GM06990 (cell line): Measurements from ENCODE around the gene FCHSD2.

Source experiments
- DNase-seq: peaks from one replicate; pipeline ENCODE4 v3.0.0-alpha.2; 2011; ENCODE audit not compliant: insufficient read length; ENCODE audit errors: extremely low read depth
- H3K27me3 ChIP-seq: replicated peaks from 2 replicates; pipeline ENCODE4 v1.6.0; 2011; ENCODE audit warnings: low read length; ENCODE audit not compliant: control insufficient read depth, insufficient read depth
- H3K36me3 ChIP-seq: 2 replicates; pipeline ENCODE4 v1.5.1; 2011; ENCODE audit warnings: low read length; ENCODE audit not compliant: control insufficient read depth, insufficient read depth
- H3K4me3 ChIP-seq: replicated peaks from 2 replicates; pipeline ENCODE4 v1.5.1; 2011; ENCODE audit warnings: low read depth, mild to moderate bottlenecking, control low read depth, low read length
- CTCF ChIP-seq: IDR thresholded peaks from 2 replicates; pipeline ENCODE4 v1.5.1; 2011; ENCODE audit warnings: low read length, control low read depth, mild to moderate bottlenecking, inconsistent platforms; ENCODE audit not compliant: insufficient read depth, poor library complexity, severe bottlenecking

Gene FCHSD2

GRCh38 chr11:72890881-72891280 is 251.2 kb downstream of the FCHSD2 start:
- Histone ChIP-seq H3K36me3 (peaks cover 5% of the 10 kb centered on the region), H3K4me3 (no peak overlapping the region), H3K27me3 (no peaks in the 10 kb centered on the region)
- no peak for DNase-seq
- no peak for TF ChIP-seq CTCF

DNA sequence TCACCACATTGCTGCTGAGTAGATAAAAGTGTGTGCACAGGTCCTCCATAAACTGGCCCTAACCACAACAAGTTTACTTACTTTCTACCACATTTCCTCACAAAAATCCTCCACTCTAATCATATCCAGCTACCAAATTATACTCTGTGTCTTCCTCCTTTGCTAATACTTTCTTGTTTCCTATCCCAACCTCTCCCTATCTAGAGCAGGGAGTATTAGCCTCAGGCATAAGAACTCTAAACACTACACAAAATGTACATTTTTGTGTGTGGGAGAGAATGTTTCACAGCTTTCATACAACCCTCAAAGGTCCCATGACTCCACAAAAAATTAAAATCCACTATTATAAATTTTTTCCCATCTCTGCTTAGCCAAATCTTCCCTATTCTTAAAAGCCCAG is 255.5 kb downstream of the FCHSD2 start:
- no peak for TF ChIP-seq CTCF
- peaks cover 10% of the 10 kb centered on the region for H3K36me3 ChIP-seq
- DNase-seq: no peak
- no peak overlapping the region for H3K4me3 ChIP-seq
- no peaks in the 10 kb centered on the region for H3K27me3 ChIP-seq

DNA sequence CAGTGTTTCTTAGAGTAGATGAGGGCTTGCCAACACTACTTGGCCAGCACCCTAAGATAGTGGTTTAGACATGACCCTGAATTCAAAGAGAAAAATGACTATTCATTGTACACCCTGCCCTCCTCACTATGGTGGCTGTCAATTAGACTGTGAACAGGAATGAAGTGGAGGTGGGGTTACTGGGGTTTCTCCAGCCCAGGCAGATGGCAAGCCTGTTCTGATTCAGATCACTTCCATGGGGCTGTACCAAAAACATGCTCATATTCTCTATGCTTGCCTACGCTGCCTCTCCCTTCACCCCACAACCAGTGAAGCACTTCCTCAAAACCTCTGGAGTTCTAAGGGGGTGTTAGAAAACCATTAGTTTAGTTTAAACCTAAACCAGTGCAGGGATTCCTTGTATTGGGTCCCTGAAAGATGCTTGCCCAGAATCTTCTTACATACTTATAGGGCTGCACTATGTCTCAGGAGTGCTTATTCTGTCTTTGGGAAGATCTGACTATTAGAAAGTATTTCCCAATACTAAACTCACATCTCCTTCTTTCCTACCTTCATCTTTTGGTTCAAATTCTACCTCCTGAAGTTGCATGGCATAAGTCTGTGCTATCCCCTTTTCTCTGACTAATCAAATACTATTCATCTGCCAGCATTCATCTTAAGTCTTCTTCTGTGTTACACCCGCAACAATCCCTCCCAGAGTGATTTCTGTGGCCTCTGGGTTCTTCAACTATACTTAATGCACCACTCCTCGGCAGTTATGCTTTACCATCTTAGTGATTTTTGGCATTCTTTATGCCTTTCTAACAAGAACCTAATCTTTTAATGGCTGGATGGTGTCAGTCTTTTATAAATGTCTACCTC is 256.1 kb downstream of the FCHSD2 start:
- Histone ChIP-seq H3K4me3 (no peak overlapping the region), H3K27me3 (no peaks in the 10 kb centered on the region), H3K36me3 (peaks cover 10% of the 10 kb centered on the region)
- no peak for TF ChIP-seq CTCF
- DNase-seq: no peak

DNA sequence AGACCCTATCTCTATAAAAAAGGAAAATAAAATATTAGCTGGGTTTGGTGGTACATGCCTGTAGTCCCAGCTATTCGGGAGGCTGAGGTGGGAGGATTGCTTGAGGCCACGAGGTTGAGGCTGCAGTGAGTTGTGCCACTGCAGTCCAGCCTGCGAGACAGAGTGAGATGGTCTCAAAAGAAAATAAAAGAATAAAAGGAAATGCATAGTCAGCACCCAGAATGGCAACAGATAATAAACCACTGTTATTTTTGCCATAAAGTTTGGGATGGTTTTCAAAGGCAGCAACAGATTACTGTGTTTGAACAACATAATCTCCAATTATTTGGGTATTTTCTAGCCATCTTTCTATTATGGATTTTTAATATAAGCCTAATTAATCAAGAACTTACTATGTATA is 266.0 kb downstream of the FCHSD2 start:
- Histone ChIP-seq H3K36me3 (peaks cover 5% of the 10 kb centered on the region), H3K27me3 (no peaks in the 10 kb centered on the region), H3K4me3 (no peak overlapping the region)
- no peak for TF ChIP-seq CTCF
- DNase-seq: no peak

DNA sequence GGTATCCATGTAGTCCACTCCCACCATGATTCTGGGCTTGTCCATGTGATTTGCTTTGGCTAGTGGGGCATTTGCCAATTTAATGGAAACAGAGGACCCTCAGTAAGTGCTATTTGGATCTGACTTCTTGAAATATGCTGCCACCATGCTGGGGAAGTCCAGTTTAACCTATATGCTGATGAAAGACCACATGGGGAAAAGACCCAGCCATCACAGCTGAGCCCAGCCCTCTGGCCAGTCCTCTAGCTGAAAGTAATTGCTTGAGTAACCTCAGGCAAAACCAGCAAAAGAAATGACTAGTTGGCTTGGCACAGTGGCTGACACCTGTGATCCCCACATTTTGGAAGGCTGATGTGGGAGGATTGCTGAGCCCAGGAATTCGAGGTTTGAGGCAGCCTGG is 266.4 kb downstream of the FCHSD2 start:
- TF ChIP-seq CTCF: no peak
- Histone ChIP-seq H3K27me3 (no peaks in the 10 kb centered on the region), H3K36me3 (peaks cover 7% of the 10 kb centered on the region), H3K4me3 (no peak overlapping the region)
- no peak for DNase-seq
